GM18511 (cell line): ENCODE data around the gene ANKRD34A.

Experiments used
- ATAC-seq: cut with Tn5 transposase; IDR thresholded peaks from one replicate; pipeline ENCODE4 v1.9.1; 2021; ENCODE audit warnings: mild to moderate bottlenecking, moderate library complexity; ENCODE audit not compliant: unreplicated experiment

The ANKRD34A gene

DNA sequence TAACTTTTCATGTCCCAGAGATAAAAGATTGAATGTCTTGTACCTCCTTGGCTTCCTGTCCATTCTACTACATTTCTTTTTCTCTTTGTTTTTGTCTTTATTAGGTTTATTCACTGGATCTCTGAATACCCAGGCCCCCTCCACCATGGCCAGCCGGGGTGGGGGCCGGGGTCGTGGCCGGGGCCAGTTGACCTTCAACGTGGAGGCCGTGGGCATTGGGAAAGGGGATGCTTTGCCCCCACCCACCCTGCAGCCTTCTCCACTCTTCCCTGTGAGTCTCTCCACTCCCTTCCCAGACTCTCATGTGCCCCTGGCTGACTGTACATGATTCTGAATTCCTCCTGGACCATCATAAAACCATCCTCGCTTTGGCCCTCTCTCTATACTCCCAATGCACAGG is 10.3 kb upstream of the ANKRD34A start:
- ATAC-seq, result no peak

GRCh38 chr1:145972580-145972979 is 8.2 kb upstream of the ANKRD34A start:
- ATAC-seq, result no peak

DNA sequence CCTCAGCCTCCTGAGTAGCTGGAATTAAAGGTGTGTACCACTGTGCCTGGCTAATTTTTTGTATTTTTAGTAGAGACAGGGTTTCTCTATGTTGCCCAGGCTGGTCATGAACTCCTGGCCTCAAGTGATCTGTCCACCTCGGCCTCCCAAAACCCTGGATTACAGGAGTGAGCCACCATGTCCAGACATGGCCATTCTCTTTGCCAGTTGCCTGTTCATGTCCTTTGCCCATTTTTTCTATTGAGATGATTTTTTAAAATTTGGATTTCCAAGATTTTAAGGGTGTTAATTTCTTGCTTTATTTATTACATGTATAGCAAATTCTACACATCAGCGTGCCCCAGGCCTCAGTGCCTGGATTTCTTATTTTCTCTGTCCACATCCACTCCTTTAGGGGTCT is 2.9 kb upstream of the ANKRD34A start:
- no peak for ATAC-seq

DNA sequence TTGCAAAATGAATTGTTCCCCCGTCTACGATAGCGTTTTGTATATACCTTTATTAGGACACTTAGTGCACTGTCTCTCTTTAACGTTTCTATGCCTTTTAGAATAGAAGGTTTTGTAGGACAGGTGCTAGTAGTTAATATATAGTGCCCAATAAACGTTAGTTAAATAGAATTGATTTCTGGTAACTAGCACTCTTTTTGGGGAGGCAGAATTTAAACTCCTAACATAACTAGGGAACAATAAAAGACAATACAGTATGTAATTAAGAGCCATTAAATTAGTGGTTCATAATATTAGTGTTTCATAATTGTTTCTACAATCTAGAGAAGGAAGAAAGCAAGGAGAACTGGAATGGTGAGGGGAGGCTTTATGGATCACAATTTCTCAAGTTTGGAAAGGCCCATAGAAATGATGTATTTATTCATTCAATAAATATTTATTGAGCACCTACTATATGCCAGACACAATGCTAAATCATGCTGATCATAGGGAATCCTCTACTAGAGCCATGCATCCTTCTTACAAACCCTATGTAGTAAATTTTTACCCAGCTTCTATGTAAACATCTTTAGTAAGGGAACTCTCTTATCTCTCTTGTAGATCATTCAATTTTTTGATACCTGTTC is 857 bp upstream of the ANKRD34A start:
- no peak for ATAC-seq

GRCh38 chr1:145963265-145964019 is 933 bp downstream of the ANKRD34A start:
- no peak for ATAC-seq

- no peak for ATAC-seq
Measured at GRCh38 chr1:145962157-145963102, 1.9 kb downstream of the ANKRD34A start.

DNA sequence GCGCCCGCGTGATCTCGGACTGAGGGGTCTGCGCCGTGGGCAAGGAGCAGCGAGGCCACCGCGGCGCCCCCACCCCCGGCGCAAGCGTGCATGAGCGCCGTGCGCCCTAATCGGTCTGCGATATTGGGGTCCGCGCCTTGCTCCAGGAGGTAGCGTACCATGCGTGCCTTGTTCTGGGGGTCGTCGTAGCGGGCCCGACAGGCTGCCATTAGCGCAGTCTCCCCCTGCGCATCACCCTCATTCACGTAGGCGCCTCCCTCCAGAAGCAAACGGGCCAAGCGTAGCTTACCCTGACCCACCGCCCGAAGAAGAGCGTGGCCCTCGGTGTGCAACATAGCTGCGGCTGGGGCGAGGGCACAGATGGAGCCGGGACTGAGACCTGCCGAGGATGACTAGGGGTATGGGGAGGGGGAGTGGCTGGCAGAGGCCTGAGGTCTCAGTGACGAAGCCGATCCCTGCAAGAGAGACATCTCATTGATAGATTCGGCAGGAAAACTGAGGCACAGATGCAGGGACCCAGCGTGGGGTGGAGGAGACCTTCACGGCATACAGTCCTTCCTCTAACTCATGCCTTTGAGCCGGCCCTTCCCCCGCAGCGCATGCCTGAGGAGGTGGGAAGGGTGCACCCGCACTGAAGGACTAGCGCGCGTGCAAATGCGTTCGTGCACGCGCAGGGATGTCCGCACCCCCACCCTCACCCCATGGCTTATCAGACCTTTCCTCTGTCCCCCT is 2.8 kb downstream of the ANKRD34A start:
- no peak for ATAC-seq

DNA sequence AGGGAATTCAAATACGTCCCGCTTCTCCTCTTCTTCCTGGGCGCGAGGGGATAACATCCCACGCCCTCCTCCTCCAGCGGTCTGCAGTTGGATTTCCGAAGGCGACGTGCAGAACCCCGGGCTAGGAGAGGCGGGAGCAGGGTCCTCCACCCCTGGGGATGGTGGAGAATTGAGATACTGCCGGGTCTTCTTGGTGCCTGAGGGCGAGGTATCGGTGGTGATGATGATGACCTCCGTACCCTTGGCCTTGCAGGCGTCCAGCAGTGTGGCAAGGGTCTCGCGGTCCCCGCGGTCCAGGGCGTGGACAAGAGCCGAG is 3.3 kb downstream of the ANKRD34A start:
- ATAC-seq, result no peak

DNA sequence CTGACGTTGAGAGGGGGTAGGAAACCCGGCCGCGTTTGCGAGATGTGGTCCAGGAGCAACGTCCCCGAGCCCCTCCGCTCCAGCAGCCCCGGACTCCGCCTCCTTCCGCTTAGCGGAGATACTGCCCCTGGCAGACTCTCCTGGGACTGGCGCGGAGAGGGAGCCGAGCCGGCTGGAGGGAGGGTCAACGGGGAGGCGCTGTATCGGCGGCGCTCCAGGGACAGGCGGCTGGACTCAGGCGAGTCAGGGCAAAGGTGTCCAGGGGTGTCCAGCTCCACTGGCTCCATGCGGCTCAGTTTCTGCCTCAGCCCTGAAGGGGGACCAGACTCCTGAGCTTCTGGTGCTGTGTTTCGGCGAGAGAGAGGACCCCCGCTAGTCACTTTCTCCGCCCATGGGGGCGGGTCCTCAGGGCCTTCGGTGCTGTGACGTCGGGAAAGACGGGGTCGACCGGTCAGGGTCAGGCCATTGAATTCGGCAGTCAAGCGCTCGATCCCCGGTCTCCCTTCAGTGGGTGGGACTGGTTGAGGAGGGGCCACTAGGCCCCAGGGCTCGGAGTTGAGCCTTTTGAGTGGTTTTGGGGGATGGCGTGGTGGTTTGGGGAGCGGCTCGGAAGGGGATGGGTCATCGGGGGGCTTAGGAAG is 3.8 kb downstream of the ANKRD34A start:
- ATAC-seq, result no peak

- ATAC-seq, result no peak
Measured at GRCh38 chr1:145959957-145960467, 4.4 kb downstream of the ANKRD34A start.

GRCh38 chr1:145959333-145959732 is 5.0 kb downstream of the ANKRD34A start:
- no peak for ATAC-seq

GRCh38 chr1:145958734-145959133 is 5.6 kb downstream of the ANKRD34A start:
- no peak for ATAC-seq

GRCh38 chr1:145957443-145958319 is 6.7 kb downstream of the ANKRD34A start, which contains the start of gene LIX1L:
LIX1L (minus strand) TSS chr1:145958017; CDS start chr1:145957927, 90 bp downstream.
- ATAC-seq, result peak; percentile 89

GRCh38 chr1:145956781-145957442 is 7.5 kb downstream of the ANKRD34A start:
- no peak for ATAC-seq

GRCh38 chr1:145956361-145956760 is 8.0 kb downstream of the ANKRD34A start:
- no peak for ATAC-seq

DNA sequence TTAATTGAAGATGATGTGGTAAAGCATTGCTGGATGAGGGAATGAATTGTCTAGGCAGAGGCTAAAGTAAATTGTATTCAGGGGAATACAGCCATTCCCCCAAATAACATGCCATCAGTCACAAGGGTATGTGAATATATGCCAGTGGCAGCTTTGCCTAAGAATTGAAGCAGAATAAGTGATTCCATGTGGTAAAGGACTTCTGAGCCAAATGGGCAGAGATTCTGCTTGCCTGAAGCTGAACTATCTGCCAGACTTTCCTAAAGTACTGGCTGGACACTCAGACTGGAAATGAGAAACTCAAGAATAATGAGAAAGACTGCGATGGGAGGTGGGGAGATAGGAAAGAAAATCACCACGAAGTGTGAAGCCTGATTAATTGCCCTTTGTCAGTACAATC is 8.9 kb downstream of the ANKRD34A start:
- ATAC-seq, result no peak

GRCh38 chr1:145953861-145954260 is 10.5 kb downstream of the ANKRD34A start:
- no peak for ATAC-seq

DNA sequence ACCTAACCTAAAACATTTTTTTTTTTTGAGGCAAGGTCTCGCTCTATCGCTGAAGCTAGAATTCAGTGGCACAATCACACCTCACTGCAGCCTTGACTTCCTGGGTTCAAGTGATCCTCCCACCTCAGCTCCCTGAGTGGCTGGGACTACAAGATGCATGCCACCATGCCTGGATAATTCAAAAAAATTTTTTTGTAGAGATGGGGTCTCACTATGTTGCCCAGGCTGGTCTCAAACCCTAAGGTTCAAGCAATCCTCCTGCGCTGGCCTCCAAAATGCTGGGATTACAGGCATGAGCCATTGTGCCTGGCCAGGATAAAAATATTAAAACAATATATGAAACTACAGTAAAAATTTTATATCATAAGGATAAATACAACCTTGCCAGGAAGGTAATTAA is 11.5 kb downstream of the ANKRD34A start:
- ATAC-seq, result no peak

- no peak for ATAC-seq
Measured at GRCh38 chr1:145951526-145951925, 12.8 kb downstream of the ANKRD34A start.
